PFSK-1 (cell line): Measurements from ENCODE around the gene SEMA3F.

Source experiments
- FOXP2 ChIP-seq: optimal IDR thresholded peaks from 2 replicates; pipeline ENCODE3; 2011; ENCODE audit warnings: borderline replicate concordance, control low read depth, inconsistent platforms; ENCODE audit not compliant: insufficient read depth; ENCODE audit errors: extremely low read length, extremely low read depth
- POLR2AphosphoS5 ChIP-seq: IDR thresholded peaks from 2 replicates; pipeline ENCODE4 v1.6.1; 2012; ENCODE audit warnings: low read depth, mild to moderate bottlenecking, control low read depth, low read length, moderate library complexity
- SIN3A ChIP-seq: IDR thresholded peaks from 2 replicates; pipeline ENCODE4 v1.6.1; 2012; ENCODE audit warnings: mild to moderate bottlenecking, low read length, moderate library complexity, borderline replicate concordance; ENCODE audit not compliant: insufficient read depth
- TAF1 ChIP-seq: IDR thresholded peaks from 2 replicates; pipeline ENCODE4 v1.6.1; 2012; ENCODE audit warnings: low read length, control low read depth, borderline replicate concordance; ENCODE audit not compliant: insufficient read depth
- TF ChIP-seq, protein P1 (sequence below), 2 experiments: IDR thresholded peaks; 2 replicates each; pipeline versions ENCODE4 v1.6.1 to v1.8.0; 2011 to 2012; ENCODE audit warnings: low read depth in 2 of 2, low read length in 2 of 2, control low read depth in 1 of 2, inconsistent platforms in 1 of 2, mild to moderate bottlenecking in 1 of 2, moderate library complexity in 1 of 2; ENCODE audit not compliant: insufficient read depth in 1 of 2

Gene SEMA3F

DNA sequence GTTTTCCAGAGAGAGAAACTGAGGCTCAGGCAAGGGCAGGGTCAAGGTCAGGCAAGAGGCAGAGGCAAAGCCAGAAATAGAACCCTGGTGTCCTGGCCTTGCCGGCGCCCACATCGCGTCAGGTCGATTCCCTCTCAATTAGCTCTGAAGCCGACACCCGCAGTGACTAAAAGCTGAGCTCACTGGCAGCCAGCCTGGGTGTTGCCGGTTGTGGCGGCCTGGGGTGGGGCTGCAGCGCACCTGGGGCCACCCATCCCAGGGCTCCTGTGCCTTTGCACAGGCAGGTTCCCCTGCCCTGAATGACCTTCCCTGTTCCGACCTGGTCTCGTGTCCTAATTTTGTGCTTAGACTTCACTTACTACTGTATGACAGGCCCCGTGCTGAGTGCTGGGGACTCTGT lies 6.2 kb downstream of the SEMA3F start:
- TF ChIP-seq FOXP2: no peak
- no peak for TF ChIP-seq POLR2AphosphoS5
- no peak for TF ChIP-seq SIN3A
- TF ChIP-seq TAF1: no peak
- TF ChIP-seq, protein P1, sequence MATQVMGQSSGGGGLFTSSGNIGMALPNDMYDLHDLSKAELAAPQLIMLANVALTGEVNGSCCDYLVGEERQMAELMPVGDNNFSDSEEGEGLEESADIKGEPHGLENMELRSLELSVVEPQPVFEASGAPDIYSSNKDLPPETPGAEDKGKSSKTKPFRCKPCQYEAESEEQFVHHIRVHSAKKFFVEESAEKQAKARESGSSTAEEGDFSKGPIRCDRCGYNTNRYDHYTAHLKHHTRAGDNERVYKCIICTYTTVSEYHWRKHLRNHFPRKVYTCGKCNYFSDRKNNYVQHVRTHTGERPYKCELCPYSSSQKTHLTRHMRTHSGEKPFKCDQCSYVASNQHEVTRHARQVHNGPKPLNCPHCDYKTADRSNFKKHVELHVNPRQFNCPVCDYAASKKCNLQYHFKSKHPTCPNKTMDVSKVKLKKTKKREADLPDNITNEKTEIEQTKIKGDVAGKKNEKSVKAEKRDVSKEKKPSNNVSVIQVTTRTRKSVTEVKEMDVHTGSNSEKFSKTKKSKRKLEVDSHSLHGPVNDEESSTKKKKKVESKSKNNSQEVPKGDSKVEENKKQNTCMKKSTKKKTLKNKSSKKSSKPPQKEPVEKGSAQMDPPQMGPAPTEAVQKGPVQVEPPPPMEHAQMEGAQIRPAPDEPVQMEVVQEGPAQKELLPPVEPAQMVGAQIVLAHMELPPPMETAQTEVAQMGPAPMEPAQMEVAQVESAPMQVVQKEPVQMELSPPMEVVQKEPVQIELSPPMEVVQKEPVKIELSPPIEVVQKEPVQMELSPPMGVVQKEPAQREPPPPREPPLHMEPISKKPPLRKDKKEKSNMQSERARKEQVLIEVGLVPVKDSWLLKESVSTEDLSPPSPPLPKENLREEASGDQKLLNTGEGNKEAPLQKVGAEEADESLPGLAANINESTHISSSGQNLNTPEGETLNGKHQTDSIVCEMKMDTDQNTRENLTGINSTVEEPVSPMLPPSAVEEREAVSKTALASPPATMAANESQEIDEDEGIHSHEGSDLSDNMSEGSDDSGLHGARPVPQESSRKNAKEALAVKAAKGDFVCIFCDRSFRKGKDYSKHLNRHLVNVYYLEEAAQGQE (IDR thresholded peaks at IDR 0.05; ENCODE audit: insufficient read depth in 1 of 2, low read depth in 2 of 2, low read length in 2 of 2): no peak

DNA sequence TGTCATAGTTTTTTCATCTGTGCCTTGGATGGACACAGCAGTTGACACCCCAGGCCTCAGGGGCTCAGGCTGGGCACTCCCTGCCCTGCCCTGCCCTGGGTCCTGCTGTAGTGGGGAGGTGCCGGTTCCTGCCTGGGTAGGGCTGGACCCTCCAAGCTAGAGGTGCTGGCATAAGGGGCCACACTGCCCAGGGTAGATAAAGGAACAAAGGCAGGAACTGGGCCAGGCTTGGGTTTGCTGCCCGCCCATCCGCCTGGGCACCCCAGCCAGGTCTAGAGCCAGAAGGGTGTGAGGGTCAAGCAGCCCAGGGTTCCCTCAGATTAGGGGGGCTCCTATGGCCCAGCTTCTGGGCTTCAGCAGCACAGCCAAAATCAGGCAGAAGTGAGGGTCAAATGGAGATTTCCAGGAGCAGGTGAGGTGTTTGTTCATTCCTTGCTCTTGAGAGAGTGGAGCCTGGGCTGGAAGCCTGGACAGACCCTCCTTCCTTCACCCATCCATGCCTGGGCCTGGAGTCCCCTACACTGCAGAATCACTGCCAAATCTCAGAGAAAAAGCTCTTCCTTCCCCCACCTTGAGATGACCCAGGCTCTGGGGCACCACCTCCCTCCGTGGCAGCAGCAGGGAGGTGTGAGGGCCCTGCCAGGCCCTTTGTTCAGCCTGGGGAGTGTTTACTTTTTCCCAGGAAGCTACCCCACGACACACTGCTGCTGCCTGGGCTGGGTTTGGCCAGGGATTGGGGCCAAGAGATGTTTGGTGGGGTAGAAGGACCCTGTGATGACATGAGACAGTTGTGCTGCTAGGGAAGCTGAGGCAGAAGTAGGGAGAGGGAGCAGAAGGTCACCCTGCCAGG lies 7.1 kb downstream of the SEMA3F start:
- TF ChIP-seq TAF1 (no peak), FOXP2 (no peak), SIN3A (no peak), POLR2AphosphoS5 (no peak)
- TF ChIP-seq, protein P1 (IDR thresholded peaks at IDR 0.05; ENCODE audit: insufficient read depth in 1 of 2, low read depth in 2 of 2, low read length in 2 of 2): no peak

DNA sequence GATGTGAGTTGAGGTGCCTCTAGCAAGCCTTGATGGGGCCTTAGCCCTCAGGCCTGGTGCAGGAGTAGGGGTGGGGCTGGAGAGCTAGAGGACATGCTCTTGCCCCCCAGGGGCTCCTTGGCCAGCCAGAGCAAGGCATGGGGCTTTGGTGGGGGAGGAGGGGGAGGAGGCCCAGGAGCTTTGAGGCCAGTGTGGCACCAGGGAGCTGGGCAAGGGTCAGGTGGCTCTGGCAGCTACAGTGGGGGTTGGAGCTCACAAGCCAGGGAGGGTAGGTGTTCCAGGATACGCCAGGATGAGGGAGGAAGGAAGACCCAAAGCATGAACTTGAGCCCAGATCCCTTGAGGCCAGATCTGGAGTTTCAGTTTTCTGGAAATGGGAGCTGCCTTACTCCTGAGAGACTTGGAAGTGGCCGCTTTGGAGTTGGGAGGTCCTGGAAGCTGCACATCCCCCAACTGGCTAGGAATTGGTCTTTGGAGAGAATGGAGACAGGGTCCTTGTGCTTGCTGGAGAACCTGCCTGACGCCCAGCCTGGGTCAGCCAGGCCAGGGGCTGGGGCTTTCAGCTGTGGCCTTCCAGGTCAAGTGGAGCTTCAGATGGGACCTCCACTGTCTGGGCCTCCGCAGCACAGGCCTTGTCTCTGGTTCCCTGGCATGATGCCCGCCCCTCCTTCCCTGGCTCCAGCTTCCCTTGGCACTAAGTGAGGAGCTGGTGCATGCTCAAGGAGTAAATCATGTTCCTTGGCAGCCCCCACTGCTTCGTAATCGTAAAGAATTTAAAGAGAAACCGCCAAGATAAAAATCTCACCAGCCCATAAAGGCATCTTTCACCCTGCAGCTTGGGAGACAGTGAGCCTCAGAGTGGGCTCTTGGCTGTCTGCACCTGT lies 8.7 kb downstream of the SEMA3F start:
- TF ChIP-seq SIN3A (no peak), TAF1 (no peak), POLR2AphosphoS5 (no peak), FOXP2 (no peak)

DNA sequence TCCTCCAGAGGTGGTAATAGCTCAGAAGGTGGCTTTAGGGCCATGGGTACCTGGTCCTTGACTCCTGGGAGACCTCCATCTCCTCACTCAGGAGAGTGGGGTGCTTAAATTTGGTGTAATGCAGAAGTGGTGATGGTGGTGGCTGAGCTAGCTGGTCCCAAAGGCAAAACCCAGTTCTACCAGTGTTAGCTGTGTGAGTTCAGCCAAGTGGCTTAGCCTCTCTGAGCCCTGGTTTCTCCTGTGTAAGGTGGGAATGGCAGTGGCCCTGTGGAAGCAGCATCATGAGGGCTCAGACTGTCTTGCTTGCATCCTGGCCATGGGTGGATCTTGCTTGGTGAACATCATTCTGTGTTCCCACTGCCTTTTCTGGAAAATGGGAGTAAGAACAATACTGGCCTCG lies 9.4 kb downstream of the SEMA3F start:
- TF ChIP-seq POLR2AphosphoS5: no peak
- TF ChIP-seq TAF1: no peak
- no peak for TF ChIP-seq SIN3A
- no peak for TF ChIP-seq FOXP2
- TF ChIP-seq, protein P1 (IDR thresholded peaks at IDR 0.05; ENCODE audit: insufficient read depth in 1 of 2, low read depth in 2 of 2, low read length in 2 of 2): no peak
